ENCODE results near the gene EPS8L2.

DNA sequence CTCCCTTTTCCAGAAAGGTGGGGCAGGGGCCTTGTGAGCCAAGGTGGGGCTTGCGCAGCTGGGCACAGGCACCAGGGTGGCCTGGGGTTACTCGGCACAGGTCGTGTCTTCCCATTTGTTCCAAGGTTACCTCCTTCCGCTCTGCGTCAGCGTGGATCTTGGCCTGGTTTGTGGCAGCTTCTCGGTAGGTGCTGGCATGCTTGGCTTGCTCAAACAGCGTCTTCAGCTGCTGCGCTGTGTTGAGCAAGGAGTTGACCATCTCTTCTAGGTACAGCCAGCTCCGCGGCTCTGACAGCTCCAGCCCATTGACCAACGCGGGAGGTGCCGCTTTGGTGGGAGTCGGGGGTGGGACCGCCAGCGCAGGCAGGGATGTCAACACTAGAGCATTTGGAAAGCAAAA is 31.6 kb upstream of the EPS8L2 start:
- TF ChIP-seq, protein P1, sequence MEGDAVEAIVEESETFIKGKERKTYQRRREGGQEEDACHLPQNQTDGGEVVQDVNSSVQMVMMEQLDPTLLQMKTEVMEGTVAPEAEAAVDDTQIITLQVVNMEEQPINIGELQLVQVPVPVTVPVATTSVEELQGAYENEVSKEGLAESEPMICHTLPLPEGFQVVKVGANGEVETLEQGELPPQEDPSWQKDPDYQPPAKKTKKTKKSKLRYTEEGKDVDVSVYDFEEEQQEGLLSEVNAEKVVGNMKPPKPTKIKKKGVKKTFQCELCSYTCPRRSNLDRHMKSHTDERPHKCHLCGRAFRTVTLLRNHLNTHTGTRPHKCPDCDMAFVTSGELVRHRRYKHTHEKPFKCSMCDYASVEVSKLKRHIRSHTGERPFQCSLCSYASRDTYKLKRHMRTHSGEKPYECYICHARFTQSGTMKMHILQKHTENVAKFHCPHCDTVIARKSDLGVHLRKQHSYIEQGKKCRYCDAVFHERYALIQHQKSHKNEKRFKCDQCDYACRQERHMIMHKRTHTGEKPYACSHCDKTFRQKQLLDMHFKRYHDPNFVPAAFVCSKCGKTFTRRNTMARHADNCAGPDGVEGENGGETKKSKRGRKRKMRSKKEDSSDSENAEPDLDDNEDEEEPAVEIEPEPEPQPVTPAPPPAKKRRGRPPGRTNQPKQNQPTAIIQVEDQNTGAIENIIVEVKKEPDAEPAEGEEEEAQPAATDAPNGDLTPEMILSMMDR (conservative IDR thresholded peaks at IDR 0.05; ENCODE audit: low read depth, low read length), result no peak
- no peak for TF ChIP-seq EZH2 (IDR thresholded peaks at IDR 0.05; ENCODE audit: borderline replicate concordance, low read depth, low read length, poor library complexity, severe bottlenecking)

Data from A673 (cell line).